ENCODE results near the gene AGAP1. TPM values are rescaled to one million over a fixed set of nuclear protein-coding genes. Genes with fewer than 3 reads are reported as not detected.

The AGAP1 gene
- total and polyA plus RNA-seq, 11 donors: 5.9 to 21.6 (median 18.9) TPM

DNA sequence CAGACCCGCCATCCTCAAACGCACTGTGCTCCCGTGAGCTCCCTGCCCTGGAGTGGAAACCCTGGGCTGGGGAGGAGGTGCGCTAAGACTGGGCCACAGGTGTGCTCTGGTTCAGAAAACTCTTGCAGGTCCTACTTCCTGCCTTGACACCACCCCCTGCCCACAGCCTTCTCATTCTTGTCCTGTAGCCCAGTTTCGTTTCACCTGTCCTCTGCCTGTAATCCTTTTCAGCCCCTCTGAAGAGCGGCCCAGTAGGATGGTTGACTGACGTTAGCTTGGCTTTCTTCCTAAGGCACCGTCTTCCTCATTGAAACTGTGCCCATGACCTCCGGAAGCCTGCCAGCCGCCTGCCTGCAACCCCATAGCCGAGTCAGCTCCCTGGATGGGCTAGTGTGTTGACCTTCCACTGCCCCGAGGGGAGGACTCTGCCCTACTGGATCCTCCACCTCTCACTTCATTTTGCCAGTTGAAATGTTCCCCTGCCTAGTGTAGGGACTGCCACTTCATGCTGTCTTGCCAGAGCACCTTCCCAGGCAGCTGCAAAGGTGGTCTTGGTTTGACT is 116.9 kb downstream of the AGAP1 start:
- ATAC-seq: no peak

DNA sequence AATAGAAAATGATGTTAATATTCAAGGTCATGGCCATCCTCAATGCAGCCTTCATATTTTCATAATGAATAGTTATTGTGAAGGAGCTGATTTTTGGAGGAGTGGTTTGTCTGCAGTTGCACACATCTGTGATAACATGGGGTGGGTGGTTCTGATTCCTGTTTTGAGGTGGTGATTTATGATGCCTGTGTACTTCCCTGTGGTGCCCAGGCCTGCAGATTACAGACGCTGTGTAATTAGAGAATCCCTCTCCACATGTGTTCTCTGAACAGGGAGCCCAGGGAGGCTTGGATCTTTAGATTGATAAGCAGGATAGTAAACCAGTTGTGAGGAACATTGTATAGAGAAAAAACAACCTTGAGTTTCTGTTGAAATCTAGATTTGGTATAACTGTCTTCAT is 117.5 kb downstream of the AGAP1 start:
- Histone ChIP-seq H3K27ac (no peak overlapping the region), H3K4me1 (peaks cover 0 to 46% (median 27%) of the 10 kb centered on the region in 12 donors), H3K4me3 (no peak overlapping the region), H3K9me3 (no peaks in the 10 kb centered on the region), H3K36me3 (no peaks in the 10 kb centered on the region), H3K27me3 (no peaks in the 10 kb centered on the region)
- intact Hi-C loops (cut with DNase I): no loop called here
- 78 to 90% (median 84%) methylated on average over 1 of the region's 1 CpG for WGBS, 4 donors
- DNase-seq (no peak), ATAC-seq (no peak)
- TF ChIP-seq, protein P1, sequence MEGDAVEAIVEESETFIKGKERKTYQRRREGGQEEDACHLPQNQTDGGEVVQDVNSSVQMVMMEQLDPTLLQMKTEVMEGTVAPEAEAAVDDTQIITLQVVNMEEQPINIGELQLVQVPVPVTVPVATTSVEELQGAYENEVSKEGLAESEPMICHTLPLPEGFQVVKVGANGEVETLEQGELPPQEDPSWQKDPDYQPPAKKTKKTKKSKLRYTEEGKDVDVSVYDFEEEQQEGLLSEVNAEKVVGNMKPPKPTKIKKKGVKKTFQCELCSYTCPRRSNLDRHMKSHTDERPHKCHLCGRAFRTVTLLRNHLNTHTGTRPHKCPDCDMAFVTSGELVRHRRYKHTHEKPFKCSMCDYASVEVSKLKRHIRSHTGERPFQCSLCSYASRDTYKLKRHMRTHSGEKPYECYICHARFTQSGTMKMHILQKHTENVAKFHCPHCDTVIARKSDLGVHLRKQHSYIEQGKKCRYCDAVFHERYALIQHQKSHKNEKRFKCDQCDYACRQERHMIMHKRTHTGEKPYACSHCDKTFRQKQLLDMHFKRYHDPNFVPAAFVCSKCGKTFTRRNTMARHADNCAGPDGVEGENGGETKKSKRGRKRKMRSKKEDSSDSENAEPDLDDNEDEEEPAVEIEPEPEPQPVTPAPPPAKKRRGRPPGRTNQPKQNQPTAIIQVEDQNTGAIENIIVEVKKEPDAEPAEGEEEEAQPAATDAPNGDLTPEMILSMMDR (IDR thresholded peaks at IDR 0.05): no peak
- TF ChIP-seq POLR2A (IDR thresholded peaks at IDR 0.05): no peak

More for the DNA sequence above, 116.9 kb downstream of the AGAP1 start:
- Histone ChIP-seq H3K4me3 (no peak overlapping the region), H3K4me1 (peaks cover 0 to 46% (median 27%) of the 10 kb centered on the region in 12 donors), H3K27ac (no peak overlapping the region), H3K9me3 (no peaks in the 10 kb centered on the region), H3K36me3 (no peaks in the 10 kb centered on the region), H3K27me3 (no peaks in the 10 kb centered on the region)
- DNase-seq: no peak
- 69 to 80% (median 76%) methylated on average over 12 of the region's 12 CpGs for WGBS, 4 donors
- intact Hi-C loops (cut with DNase I): no loop called here
- TF ChIP-seq POLR2A (IDR thresholded peaks at IDR 0.05): no peak
- TF ChIP-seq, protein P1 (IDR thresholded peaks at IDR 0.05): no peak

DNA sequence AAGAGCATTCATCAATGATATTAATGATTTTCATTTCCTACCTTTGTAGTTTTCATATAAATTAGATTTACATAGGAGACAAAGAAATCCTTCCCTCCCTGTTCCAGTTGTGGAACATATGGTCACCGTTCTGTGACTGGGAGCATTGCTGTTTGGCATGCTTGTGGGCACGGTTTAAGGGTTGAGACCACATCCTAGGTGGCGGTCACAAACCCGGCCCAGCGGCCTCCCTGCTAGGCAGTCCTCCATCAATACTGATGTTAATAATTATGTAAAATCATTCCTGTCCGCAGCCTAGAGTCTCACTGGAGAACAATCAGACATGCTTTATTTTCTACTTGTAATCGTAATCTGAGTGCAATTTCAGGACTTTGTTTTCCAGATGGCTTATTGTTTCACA is 117.9 kb downstream of the AGAP1 start:
- TF ChIP-seq POLR2A (IDR thresholded peaks at IDR 0.05): no peak
- TF ChIP-seq, protein P1 (IDR thresholded peaks at IDR 0.05): no peak
- intact Hi-C loops (cut with DNase I): no loop called here
- H3K27me3 ChIP-seq: no peaks in the 10 kb centered on the region
- H3K9me3 ChIP-seq: no peaks in the 10 kb centered on the region
- peaks cover 0 to 47% (median 31%) of the 10 kb centered on the region in 12 donors for H3K4me1 ChIP-seq
- 91 to 98% (median 95%) methylated on average over 7 of the region's 7 CpGs for WGBS, 4 donors
- no peak for DNase-seq
- no peak overlapping the region for H3K27ac ChIP-seq
- no peak for ATAC-seq
- no peak overlapping the region for H3K4me3 ChIP-seq
- no peaks in the 10 kb centered on the region for H3K36me3 ChIP-seq

DNA sequence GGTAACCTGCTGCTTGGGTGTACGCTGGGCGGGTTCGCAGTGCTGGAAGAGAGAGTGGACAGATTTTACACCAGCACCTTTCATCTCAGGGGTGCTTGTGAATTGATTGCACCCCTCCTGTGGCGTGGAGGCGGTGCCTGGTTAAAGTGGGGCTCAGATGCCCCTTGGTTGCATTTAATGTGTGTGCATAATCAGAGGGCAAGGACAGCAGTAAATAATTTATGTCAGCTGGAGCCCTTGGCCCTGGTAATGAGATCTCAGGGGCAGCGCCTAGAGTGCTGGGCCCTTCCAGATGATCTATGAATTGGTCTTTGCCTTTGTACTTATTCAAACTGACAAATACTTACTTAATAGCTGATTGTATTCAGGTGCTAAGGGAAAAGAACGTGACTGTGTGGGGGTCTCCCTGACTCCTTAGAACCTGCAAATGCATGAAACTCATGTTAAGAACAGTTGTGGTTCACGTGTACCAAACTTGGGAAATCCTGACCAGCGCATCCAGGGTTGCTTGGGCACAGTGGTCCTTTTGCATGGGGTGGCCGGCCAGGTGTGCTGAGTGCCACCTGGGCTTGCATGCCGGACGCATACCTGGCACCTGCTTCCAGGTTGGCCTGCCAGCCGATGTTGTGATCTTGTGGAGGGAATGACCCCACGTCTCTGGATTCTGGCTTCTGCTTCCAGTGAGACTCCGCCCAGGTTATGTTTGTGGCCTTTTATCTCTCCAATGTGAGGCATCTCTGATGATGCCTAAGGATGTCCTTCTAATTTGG is 118.5 kb downstream of the AGAP1 start:
- intact Hi-C loops (cut with DNase I): no loop called here
- ATAC-seq (no peak), DNase-seq (no peak)
- no peak for TF ChIP-seq POLR2A (IDR thresholded peaks at IDR 0.05)
- TF ChIP-seq, protein P1 (IDR thresholded peaks at IDR 0.05): no peak
- no peaks in the 10 kb centered on the region for H3K36me3 ChIP-seq
- H3K9me3 ChIP-seq: no peaks in the 10 kb centered on the region
- no peaks in the 10 kb centered on the region for H3K27me3 ChIP-seq
- no peak overlapping the region for H3K27ac ChIP-seq
- 96 to 97% (median 96%) methylated on average over 15 of the region's 15 CpGs for WGBS, 4 donors
- H3K4me3 ChIP-seq: no peak overlapping the region
- peaks cover 0 to 52% (median 34%) of the 10 kb centered on the region in 12 donors for H3K4me1 ChIP-seq

Data from heart left ventricle (tissue), 16 donors.